Adrenal gland (tissue), 12 donors: ENCODE results near the gene AUTS2. TPM values are rescaled to one million over a fixed set of nuclear protein-coding genes. Genes with fewer than 3 reads are reported as not detected.

ENCODE experiments used
- DNase-seq, 7 donors: peaks; one replicate each; pipeline ENCODE4 v3.0.0-alpha.2; 2019 to 2020
- H3K27ac ChIP-seq, 5 donors: fragments of 200-600 bp; sonication (generic) in 4 of 5; 1 replicate in 3 of 5; 2 replicates in 2 of 5; pipeline versions ENCODE4 v1.5.1 to v1.8.0; 2016 to 2020; ENCODE audit warnings: mild to moderate bottlenecking in 1 of 5
- H3K27me3 ChIP-seq: fragments of 200-600 bp; 2 replicates; pipeline ENCODE4 v1.8.0; 2021
- H3K36me3 ChIP-seq, 2 donors: fragments of 200-600 bp; replicated peaks in 1 of 2; 1 replicate in 1 of 2; 2 replicates in 1 of 2; pipeline versions ENCODE4 v1.5.1 to v1.8.0; 2018 to 2022
- H3K4me1 ChIP-seq, 2 donors: fragments of 200-600 bp; replicated peaks in 1 of 2; 1 replicate in 1 of 2; 2 replicates in 1 of 2; pipeline versions ENCODE4 v1.5.1 to v1.8.0; 2018 to 2021
- H3K4me3 ChIP-seq, 4 donors: fragments of 200-600 bp; sonication (generic) in 3 of 4; one replicate each; pipeline ENCODE4 v1.5.1; 2016 to 2018
- H3K9me3 ChIP-seq, 3 donors: fragments of 200-600 bp; sonication (generic) in 1 of 3; replicated peaks in 1 of 3; 1 replicate in 2 of 3; 2 replicates in 1 of 3; pipeline versions ENCODE4 v1.5.1 to v1.8.0; 2016 to 2021
- POLR2A ChIP-seq, 2 donors: fragments of 450-650 bp; IDR thresholded peaks; one replicate each; pipeline ENCODE4 v1.6.1; 2017; ENCODE audit warnings: antibody characterized with exemption in 2 of 2, mild to moderate bottlenecking in 2 of 2, moderate library complexity in 1 of 2
- WGBS, 4 donors: extraction: QIAGEN DNeasy Blood & Tissue Kit in 2 of 4; methylation state at CpG; one replicate each; pipeline versions ENCODE4 v1.1.5 to v1.1.7; 2013 to 2017; 5-methylcytosine and 5-hydroxymethylcytosine counted together
- intact Hi-C, 2 donors: fragments of 100-400 bp; cut with DNase I; formaldehyde crosslinking; loops; one replicate each; pipeline versions ENCODE4 v1.14.1 to v1.15.0; 2022 to 2023
- polyA plus RNA-seq, 3 donors: library from polyadenylated mRNA; stranded (reverse); fragments of 200-250 nt in 2 of 3; fragments of 350-450 nt in 1 of 3; fragmentation: Illumina TruSeq in 1 of 3; extraction: RNeasy Lipid Tissue Mini Kit (QIAGEN cat#74804) in 1 of 3; gene quantifications; one replicate each; pipeline ENCODE4 v1.2.3, GENCODE V29; 2013 to 2014
- total RNA-seq, 9 donors: library from RNA; depleted of rRNA in 4 of 9; stranded (reverse); fragments of >200 nt in 4 of 9; fragments of 120-200 nt in 1 of 9; fragmentation: NEBNext Ultra II Directional in 1 of 9; extraction: Animal tissue kit (Norgen Biotek cat#: 25700) in 1 of 9; gene quantifications; one replicate each; pipeline versions ENCODE4 v1.1.0 to v1.2.4, GENCODE V29; 2013 to 2023
- TF ChIP-seq, protein P1 (sequence below), 6 experiments: fragments of 450-650 bp in 4 of 6; fragments of 200-600 bp in 2 of 6; sonication (generic) in 1 of 6; IDR thresholded peaks; 1 replicate in 5 of 6; 2 replicates in 1 of 6; pipeline versions ENCODE4 v1.5.1 to v1.8.0; 2016 to 2021; ENCODE audit warnings: antibody characterized with exemption in 6 of 6, mild to moderate bottlenecking in 2 of 6, moderate library complexity in 1 of 6
- donor health status: healthy with polysubstance abuse.
- donor health status: Bipolar disorder and iron deficiency.
- donor health status: DM: yes; HTN: yes; CAD: no.
- donor health status: DM: no; HTN: no; CAD: no.
- donor health status: DM: no; HTN: no; CAD: no.
- donor health status: DM: yes; HTN: yes; CAD: no.

AUTS2 gene
- total and polyA plus RNA-seq, 12 donors = 6.4 to 44.0 (median 15.2) TPM

GRCh38 chr7:70434821-70435220 lies 836.5 kb downstream of the AUTS2 start:
- Histone ChIP-seq H3K9me3 (no peaks in the 10 kb centered on the region), H3K27me3 (no peaks in the 10 kb centered on the region), H3K27ac (no peak overlapping the region), H3K4me1 (no peaks in the 10 kb centered on the region), H3K4me3 (no peak overlapping the region), H3K36me3 (no peaks in the 10 kb centered on the region)
- no peak for DNase-seq
- WGBS, 4 donors = 87 to 96% (median 91%) methylated on average over 1 of the region's 1 CpG
- no peak for TF ChIP-seq POLR2A (IDR thresholded peaks at IDR 0.05)
- TF ChIP-seq, protein P1, sequence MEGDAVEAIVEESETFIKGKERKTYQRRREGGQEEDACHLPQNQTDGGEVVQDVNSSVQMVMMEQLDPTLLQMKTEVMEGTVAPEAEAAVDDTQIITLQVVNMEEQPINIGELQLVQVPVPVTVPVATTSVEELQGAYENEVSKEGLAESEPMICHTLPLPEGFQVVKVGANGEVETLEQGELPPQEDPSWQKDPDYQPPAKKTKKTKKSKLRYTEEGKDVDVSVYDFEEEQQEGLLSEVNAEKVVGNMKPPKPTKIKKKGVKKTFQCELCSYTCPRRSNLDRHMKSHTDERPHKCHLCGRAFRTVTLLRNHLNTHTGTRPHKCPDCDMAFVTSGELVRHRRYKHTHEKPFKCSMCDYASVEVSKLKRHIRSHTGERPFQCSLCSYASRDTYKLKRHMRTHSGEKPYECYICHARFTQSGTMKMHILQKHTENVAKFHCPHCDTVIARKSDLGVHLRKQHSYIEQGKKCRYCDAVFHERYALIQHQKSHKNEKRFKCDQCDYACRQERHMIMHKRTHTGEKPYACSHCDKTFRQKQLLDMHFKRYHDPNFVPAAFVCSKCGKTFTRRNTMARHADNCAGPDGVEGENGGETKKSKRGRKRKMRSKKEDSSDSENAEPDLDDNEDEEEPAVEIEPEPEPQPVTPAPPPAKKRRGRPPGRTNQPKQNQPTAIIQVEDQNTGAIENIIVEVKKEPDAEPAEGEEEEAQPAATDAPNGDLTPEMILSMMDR (IDR thresholded peaks at IDR 0.05) = no peak
- intact Hi-C loops = no loop called here

DNA sequence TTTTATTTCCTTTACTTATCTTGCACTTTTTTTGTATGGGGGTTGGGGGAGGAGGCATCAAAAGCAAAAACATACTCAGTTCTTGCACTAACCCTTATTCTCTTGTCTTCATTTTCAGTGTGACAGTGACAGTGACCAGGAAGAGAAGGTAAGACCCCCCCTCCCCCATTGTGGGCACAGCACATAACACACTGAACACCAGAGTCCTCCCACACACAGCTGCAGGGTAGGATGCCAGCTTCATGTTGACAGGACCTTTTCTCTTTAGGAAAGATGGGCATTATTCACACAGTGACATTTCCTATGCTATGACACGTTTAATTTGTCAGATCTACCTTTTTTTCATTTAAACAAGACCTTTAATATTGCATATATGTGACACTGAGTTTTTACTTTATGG lies 837.4 kb downstream of the AUTS2 start:
- DNase-seq = no peak
- intact Hi-C loops = no loop called here
- no peak overlapping the region for H3K4me3 ChIP-seq
- no peaks in the 10 kb centered on the region for H3K4me1 ChIP-seq
- no peaks in the 10 kb centered on the region for H3K9me3 ChIP-seq
- H3K27me3 ChIP-seq = no peaks in the 10 kb centered on the region
- H3K27ac ChIP-seq = no peak overlapping the region
- 84 to 94% (median 89%) methylated on average over 1 of the region's 1 CpG for WGBS, 4 donors
- TF ChIP-seq POLR2A (IDR thresholded peaks at IDR 0.05) = no peak
- TF ChIP-seq, protein P1 (IDR thresholded peaks at IDR 0.05) = no peak
- H3K36me3 ChIP-seq = no peaks in the 10 kb centered on the region

- H3K4me3 ChIP-seq = no peak overlapping the region
- H3K9me3 ChIP-seq = no peaks in the 10 kb centered on the region
- no peak for TF ChIP-seq POLR2A (IDR thresholded peaks at IDR 0.05)
- TF ChIP-seq, protein P1 (IDR thresholded peaks at IDR 0.05) = no peak
- no peaks in the 10 kb centered on the region for H3K36me3 ChIP-seq
- H3K4me1 ChIP-seq = no peaks in the 10 kb centered on the region
- no peak overlapping the region for H3K27ac ChIP-seq
- WGBS, 4 donors = 82 to 90% (median 87%) methylated on average over 4 to 5 of the region's 5 CpGs
- intact Hi-C loops = no loop called here
- no peak for DNase-seq
- H3K27me3 ChIP-seq = no peaks in the 10 kb centered on the region
Observed at GRCh38 chr7:70436790-70437350, 838.6 kb downstream of the AUTS2 start.

DNA sequence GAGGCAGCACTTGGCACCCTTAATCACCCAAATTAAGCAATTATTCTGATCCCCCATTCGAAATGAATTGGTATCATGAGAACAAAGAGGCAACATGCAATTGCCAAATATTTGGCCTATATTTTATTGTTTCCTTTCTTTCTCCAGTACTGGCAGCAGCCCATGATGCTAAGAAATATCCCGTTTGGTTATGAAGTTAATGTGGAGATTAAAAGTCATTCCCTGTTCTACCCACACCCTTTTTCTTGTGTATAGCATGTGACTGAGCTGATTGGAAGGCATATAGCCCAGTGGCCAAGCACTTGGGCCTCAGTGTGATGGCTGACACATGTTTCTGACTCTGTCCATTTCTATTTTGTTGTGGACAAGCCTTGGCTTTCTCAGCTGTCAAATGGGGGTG lies 841.4 kb downstream of the AUTS2 start:
- H3K27me3 ChIP-seq = no peaks in the 10 kb centered on the region
- H3K4me3 ChIP-seq = no peak overlapping the region
- WGBS, 4 donors = 67 to 82% (median 76%) methylated on average over 2 of the region's 2 CpGs
- no peaks in the 10 kb centered on the region for H3K36me3 ChIP-seq
- H3K9me3 ChIP-seq = no peaks in the 10 kb centered on the region
- DNase-seq = no peak
- no peak overlapping the region for H3K27ac ChIP-seq
- intact Hi-C loops = no loop called here
- TF ChIP-seq, protein P1 (IDR thresholded peaks at IDR 0.05) = no peak
- TF ChIP-seq POLR2A (IDR thresholded peaks at IDR 0.05) = no peak
- H3K4me1 ChIP-seq = no peaks in the 10 kb centered on the region
